ENCODE measurements around the gene VPS26B. TPM values are rescaled to one million over a fixed set of nuclear protein-coding genes. Genes with fewer than 3 reads are reported as not detected.
A peak's percentile ranks its signal among the peaks of the same experiment; 100 is the strongest.

VPS26B gene
- total RNA-seq, 1 donor from 2014 or later: 19.2 TPM

DNA sequence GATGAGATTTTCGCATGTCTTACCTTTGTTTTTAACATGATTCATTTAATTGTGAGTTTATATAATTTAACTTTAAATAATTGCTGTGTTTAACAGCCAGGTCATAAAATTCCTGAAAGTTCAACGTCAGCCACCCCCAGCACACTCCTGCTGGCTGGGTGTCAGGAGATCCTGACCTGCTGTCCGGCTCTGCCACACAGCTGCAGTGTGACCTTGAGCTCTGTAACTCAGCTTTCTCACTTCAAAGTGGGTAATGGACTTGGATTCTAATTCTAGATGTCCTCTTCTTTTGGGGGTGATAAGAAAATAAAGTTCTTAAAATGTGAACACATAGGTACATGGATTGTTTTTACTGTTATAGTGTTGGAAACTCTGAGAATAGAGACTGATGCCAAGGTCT, 10.9 kb downstream of the VPS26B start:
- TF ChIP-seq, protein P1, sequence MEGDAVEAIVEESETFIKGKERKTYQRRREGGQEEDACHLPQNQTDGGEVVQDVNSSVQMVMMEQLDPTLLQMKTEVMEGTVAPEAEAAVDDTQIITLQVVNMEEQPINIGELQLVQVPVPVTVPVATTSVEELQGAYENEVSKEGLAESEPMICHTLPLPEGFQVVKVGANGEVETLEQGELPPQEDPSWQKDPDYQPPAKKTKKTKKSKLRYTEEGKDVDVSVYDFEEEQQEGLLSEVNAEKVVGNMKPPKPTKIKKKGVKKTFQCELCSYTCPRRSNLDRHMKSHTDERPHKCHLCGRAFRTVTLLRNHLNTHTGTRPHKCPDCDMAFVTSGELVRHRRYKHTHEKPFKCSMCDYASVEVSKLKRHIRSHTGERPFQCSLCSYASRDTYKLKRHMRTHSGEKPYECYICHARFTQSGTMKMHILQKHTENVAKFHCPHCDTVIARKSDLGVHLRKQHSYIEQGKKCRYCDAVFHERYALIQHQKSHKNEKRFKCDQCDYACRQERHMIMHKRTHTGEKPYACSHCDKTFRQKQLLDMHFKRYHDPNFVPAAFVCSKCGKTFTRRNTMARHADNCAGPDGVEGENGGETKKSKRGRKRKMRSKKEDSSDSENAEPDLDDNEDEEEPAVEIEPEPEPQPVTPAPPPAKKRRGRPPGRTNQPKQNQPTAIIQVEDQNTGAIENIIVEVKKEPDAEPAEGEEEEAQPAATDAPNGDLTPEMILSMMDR (IDR thresholded peaks at IDR 0.05; ENCODE audit: insufficient read depth, low read length, severe bottlenecking): no peak
- Histone ChIP-seq H3K4me3 (ENCODE audit: low read depth, low read length) (no peak overlapping the region), H3K27me3 (ENCODE audit: control insufficient read depth, insufficient read depth, low read length) (no peaks in the 10 kb centered on the region), H3K36me3 (ENCODE audit: control insufficient read depth, insufficient read depth, low read length) (no peaks in the 10 kb centered on the region)
- FAIRE-seq (no peak), DNase-seq (ENCODE audit: low read depth) (no peak)

DNA sequence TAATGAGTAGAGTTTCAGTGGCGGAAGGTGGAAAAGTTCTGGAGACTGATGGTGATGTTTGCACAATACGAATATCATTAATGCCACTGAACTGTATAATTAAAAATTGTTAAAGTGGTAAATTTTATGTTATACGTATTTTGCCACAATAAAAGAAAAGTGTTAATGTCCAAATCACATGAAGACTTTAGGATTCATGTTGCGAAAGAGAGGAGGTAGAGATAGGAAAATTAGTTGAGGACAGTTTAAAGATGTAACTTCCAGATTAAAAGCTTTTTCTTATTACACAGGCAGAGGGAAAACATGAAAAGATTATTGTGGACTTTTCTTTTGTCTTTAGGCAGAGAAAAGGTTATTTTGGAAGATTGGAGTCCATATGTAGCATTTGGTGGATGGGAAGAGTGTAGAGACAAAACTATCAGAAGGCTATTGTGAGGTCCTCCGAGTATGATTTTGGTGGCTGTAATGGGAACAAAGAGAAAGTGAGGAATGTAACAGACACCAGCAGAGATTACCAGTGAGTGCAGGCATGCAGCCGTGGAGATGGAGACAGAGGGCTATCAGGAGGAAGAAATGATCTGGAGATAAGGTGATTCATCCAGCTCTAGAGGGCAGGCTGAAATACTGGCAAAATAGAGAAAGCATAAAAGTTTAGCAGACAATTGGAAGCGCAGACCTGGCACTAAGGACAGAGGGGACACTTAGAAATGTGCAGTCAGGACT, 12.5 kb downstream of the VPS26B start:
- peaks cover 2% of the 10 kb centered on the region for H3K36me3 ChIP-seq (ENCODE audit: control insufficient read depth, insufficient read depth, low read length)
- no peaks in the 10 kb centered on the region for H3K27me3 ChIP-seq (ENCODE audit: control insufficient read depth, insufficient read depth, low read length)
- no peak for DNase-seq (ENCODE audit: low read depth)
- H3K4me3 ChIP-seq (ENCODE audit: low read depth, low read length): no peak overlapping the region
- TF ChIP-seq, protein P1 (IDR thresholded peaks at IDR 0.05; ENCODE audit: insufficient read depth, low read length, severe bottlenecking): no peak
- FAIRE-seq: no peak

GRCh38 chr11:134237557-134237922, 13.1 kb downstream of the VPS26B start:
- Histone ChIP-seq H3K36me3 (ENCODE audit: control insufficient read depth, insufficient read depth, low read length) (peaks cover 2% of the 10 kb centered on the region), H3K4me3 (ENCODE audit: low read depth, low read length) (no peak overlapping the region), H3K27me3 (ENCODE audit: control insufficient read depth, insufficient read depth, low read length) (no peaks in the 10 kb centered on the region)
- FAIRE-seq: no peak
- no peak for DNase-seq (ENCODE audit: low read depth)
- TF ChIP-seq, protein P1 (IDR thresholded peaks at IDR 0.05; ENCODE audit: insufficient read depth, low read length, severe bottlenecking): no peak

GRCh38 chr11:134238956-134239355, 14.5 kb downstream of the VPS26B start:
- Histone ChIP-seq H3K27me3 (ENCODE audit: control insufficient read depth, insufficient read depth, low read length) (no peaks in the 10 kb centered on the region), H3K4me3 (ENCODE audit: low read depth, low read length) (no peak overlapping the region), H3K36me3 (ENCODE audit: control insufficient read depth, insufficient read depth, low read length) (peaks cover 6% of the 10 kb centered on the region)
- DNase-seq (ENCODE audit: low read depth) (no peak), FAIRE-seq (no peak)
- TF ChIP-seq, protein P1 (IDR thresholded peaks at IDR 0.05; ENCODE audit: insufficient read depth, low read length, severe bottlenecking): no peak

DNA sequence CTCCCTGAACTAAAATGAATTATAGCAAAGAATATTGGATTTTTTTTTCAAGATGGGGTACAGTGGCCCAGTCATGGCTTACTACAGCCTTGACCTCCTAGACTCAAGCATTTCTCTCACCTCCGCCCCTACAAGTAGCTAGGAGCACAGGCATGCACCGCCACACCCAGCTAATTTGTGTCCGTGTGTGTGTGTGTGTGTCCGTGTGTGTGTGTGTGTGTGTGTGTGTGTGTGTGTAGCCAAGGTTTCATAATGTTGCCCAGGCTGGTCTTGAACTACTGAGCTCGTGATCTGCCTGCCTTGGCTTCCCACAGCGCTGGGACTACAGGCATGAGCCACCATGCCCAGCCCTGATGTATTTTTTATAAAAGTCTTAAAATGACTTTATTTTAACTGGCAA, 16.1 kb downstream of the VPS26B start:
- no peaks in the 10 kb centered on the region for H3K27me3 ChIP-seq (ENCODE audit: control insufficient read depth, insufficient read depth, low read length)
- FAIRE-seq (no peak), DNase-seq (ENCODE audit: low read depth) (no peak)
- TF ChIP-seq, protein P1 (IDR thresholded peaks at IDR 0.05; ENCODE audit: insufficient read depth, low read length, severe bottlenecking): no peak
- H3K4me3 ChIP-seq (ENCODE audit: low read depth, low read length): no peak overlapping the region
- peaks cover 9% of the 10 kb centered on the region for H3K36me3 ChIP-seq (ENCODE audit: control insufficient read depth, insufficient read depth, low read length)

DNA sequence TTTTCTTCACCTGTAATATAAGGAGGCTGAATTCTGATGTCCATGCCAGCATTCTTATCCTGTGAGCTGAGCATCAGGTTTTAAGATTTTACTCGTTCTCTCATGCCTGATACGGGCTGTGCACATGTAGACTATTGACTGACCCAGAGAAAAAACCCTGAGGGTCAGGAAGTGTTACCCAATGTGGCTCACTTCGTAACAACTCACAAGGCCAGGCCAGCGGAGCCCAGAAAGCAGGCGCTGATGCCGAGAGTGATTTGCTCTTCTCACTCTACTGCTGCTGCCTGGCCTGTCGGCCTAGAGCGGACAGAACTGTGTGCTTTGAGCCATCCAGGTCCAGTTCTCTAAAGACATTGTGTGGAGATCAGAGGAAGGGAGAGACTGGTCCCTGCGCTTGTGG, 17.9 kb downstream of the VPS26B start:
- FAIRE-seq (no peak), DNase-seq (ENCODE audit: low read depth) (peak; percentile 62)
- H3K27me3 ChIP-seq (ENCODE audit: control insufficient read depth, insufficient read depth, low read length): no peaks in the 10 kb centered on the region
- H3K4me3 ChIP-seq (ENCODE audit: low read depth, low read length): no peak overlapping the region
- TF ChIP-seq, protein P1 (IDR thresholded peaks at IDR 0.05; ENCODE audit: insufficient read depth, low read length, severe bottlenecking): no peak
- H3K36me3 ChIP-seq (ENCODE audit: control insufficient read depth, insufficient read depth, low read length): peaks cover 11% of the 10 kb centered on the region
